ENCODE measurements around the gene FTH1. TPM values are rescaled to one million over a fixed set of nuclear protein-coding genes. Genes with fewer than 3 reads are reported as not detected.
A peak's percentile ranks its signal among the peaks of the same experiment; 100 is the strongest.
"Not testable (repeated sequence)": the region's sequence is repeated elsewhere in the genome, so short reads cannot be mapped to it uniquely, and the experiment has no call there.

The FTH1 gene
- total RNA-seq, 2 experiments from 2014 or later, result 915 to 922 TPM

DNA sequence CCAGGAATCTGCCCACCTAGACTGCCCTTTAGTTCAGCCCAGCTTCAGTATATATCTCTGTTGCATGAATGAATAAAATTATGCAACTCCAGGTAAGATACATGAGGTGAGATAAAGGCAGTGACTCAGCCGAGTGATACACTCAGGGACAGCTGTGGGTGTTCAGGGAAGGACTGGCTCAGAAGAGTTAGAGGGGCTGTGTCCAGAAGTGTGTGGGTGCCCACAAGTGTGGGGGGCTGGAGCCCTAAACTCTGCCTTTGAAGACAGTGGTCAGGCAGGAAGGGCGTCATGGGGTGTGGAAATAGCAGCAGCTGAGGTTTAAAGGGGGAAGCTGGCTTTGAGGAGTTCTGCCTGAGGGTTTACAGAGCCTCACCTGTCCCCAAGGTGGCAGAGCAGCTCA, 8.3 kb downstream of the FTH1 start:
- peaks cover 16% of the 10 kb centered on the region for H3K36me3 Mint-ChIP-seq
- intact Hi-C loops (cut with micrococcal nuclease), result no loop called here
- DNase-seq, result peak; percentile 7
- peaks cover 9% of the 10 kb centered on the region for H3K27me3 Mint-ChIP-seq
- H3K4me3 Mint-ChIP-seq, result no peak overlapping the region
- H3K27ac Mint-ChIP-seq, result no peak overlapping the region
- ChIA-PET CTCF (interaction anchor here (3.1 kb wide), 1 partner anchor 11 kb away, joined by 11 read pairs; no protein-coding TSS in a partner anchor), POLR2A (interaction anchor here (1.3 kb wide), 1 partner anchor 8 kb away, joined by 4 read pairs; no protein-coding TSS in a partner anchor)
- peaks cover 29% of the 10 kb centered on the region for H3K4me1 Mint-ChIP-seq (ENCODE audit: low read depth)
- H3K9me3 Mint-ChIP-seq, result no peaks in the 10 kb centered on the region

DNA sequence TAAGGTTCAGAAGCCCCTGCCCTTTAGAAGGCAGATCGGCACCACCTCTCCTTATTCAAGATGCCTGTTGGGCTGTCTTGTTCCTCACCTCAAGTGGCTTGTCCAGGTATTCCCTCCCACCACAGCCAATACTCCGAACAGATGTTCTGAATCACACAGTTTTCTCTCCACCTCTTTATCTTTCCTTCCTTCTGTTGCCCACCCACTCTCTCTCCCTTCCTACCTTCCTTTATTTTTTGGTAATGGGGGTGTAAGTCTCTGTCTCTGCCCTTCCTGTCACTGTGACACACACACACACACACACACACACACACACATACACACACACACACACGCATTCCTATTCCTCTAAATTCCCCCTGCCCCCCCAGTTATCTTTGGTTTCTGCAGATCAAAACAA, 8.8 kb downstream of the FTH1 start:
- intact Hi-C loops (cut with micrococcal nuclease), result no loop called here
- POLR2A ChIA-PET, result no interaction called here

DNA sequence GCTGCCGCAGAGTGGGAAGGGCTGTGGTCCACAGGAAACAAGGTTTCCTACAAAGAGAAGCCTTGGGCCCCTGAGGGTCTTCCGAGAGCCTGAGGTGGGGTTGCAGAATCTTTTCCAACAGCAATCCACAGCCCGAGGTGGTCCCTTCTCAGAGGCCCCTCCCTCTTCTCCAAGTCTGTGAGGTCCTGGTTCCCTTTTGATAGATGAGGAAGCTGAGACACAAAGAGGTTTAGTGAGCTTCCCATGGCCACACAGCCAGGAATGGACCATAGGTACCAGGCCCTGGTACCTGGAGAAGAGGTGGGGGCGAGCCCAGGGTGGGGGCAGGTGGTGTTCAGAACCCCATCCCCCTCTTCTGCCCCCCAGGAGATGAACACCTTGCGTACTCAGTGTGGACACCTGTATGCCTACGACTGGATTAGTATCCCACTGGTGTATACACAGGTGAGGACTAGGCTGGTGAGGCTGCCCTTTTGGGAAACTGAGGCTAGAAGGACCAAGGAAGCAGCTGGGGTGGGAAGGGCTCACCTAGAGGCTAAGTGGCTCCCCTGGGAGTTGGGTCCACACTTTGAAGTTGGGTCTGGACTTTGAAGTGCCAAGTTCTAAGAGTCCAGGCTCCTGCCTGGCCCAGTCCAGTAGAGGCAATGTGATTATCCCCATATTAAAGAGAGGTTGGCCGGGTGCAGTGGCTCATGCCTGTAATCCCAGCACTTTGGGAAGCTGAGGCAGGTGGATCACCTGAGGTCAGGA, 10.2 kb downstream of the FTH1 start:
- H3K4me1 Mint-ChIP-seq (ENCODE audit: low read depth), result peaks cover 13% of the 10 kb centered on the region
- no peak overlapping the region for H3K27ac Mint-ChIP-seq
- no peaks in the 10 kb centered on the region for H3K36me3 Mint-ChIP-seq
- ChIA-PET POLR2A (interaction anchor here (0.6 kb wide), 1 partner anchor 10 kb away, joined by 3 read pairs; no protein-coding TSS in a partner anchor), CTCF (interaction anchor here (1.2 kb wide), 1 partner anchor 125 kb away, joined by 7 read pairs; no protein-coding TSS in a partner anchor)
- no peak overlapping the region for H3K4me3 Mint-ChIP-seq
- peak; percentile 4 for DNase-seq
- intact Hi-C loops (cut with micrococcal nuclease), result no loop called here
- peaks cover 9% of the 10 kb centered on the region for H3K27me3 Mint-ChIP-seq
- no peaks in the 10 kb centered on the region for H3K9me3 Mint-ChIP-seq

More for the DNA sequence above, 8.8 kb downstream of the FTH1 start:
- DNase-seq, result peak; percentile 3
- Mint-ChIP-seq H3K4me3 (no peak overlapping the region), H3K27ac (peak overlapping the region; percentile 36), H3K4me1 (ENCODE audit: low read depth) (peaks cover 24% of the 10 kb centered on the region), H3K9me3 (no peaks in the 10 kb centered on the region), H3K27me3 (peaks cover 9% of the 10 kb centered on the region), H3K36me3 (peaks cover 10% of the 10 kb centered on the region)
- CTCF ChIA-PET, result interaction anchor here (1.2 to 3.1 kb wide), 2 partner anchors 11 to 123 kb away, joined by 7 to 11 read pairs; no protein-coding TSS in a partner anchor

DNA sequence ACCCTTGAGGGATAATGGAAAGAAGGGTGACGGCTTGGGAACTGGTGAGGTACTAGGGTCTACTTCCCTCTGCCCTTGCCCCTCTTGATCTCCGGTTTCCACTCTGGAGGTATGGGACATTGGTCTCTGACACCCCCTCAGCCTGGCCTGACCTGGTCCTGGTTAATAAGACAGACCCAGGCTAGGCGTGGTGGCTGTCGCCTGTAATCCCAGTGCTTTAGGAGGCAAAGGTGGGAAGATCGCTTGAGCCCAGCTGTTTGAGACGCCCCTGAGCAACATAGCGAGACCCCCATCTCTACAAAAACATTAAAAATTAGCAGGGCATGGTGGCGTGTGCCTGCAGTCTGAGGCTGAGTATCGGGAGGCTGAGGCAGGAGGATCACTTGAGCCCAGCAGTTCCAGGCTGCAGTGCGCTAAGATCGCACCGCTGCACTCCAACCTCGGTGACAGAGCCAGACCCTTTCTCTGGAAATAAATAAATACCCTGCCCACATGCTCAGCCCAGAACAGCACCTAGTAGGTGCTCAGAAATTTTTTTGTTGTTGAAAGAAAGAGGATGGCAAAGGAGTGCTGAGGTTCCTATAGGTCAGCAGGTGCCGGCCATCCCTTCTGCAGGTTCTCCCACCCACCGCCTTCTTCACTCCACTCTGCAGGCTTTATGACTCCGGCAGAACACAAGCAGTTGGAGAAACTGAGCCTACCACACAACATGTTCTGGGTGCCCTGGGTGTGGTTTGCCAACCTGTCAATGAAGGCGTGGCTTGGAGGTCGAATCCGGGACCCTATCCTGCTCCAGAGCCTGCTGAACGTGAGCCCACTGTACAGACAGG, 11.0 kb downstream of the FTH1 start:
- CTCF ChIA-PET, result no interaction called here
- Mint-ChIP-seq H3K4me1 (ENCODE audit: low read depth) (peaks cover 13% of the 10 kb centered on the region), H3K9me3 (no peaks in the 10 kb centered on the region), H3K36me3 (no peaks in the 10 kb centered on the region), H3K27ac (no peak overlapping the region), H3K4me3 (no peak overlapping the region), H3K27me3 (peaks cover 9% of the 10 kb centered on the region)
- POLR2A ChIA-PET, result interaction anchor here (0.6 kb wide), 1 partner anchor 10 kb away, joined by 3 read pairs; no protein-coding TSS in a partner anchor
- intact Hi-C loops (cut with micrococcal nuclease), result no loop called here
- DNase-seq, result no peak

DNA sequence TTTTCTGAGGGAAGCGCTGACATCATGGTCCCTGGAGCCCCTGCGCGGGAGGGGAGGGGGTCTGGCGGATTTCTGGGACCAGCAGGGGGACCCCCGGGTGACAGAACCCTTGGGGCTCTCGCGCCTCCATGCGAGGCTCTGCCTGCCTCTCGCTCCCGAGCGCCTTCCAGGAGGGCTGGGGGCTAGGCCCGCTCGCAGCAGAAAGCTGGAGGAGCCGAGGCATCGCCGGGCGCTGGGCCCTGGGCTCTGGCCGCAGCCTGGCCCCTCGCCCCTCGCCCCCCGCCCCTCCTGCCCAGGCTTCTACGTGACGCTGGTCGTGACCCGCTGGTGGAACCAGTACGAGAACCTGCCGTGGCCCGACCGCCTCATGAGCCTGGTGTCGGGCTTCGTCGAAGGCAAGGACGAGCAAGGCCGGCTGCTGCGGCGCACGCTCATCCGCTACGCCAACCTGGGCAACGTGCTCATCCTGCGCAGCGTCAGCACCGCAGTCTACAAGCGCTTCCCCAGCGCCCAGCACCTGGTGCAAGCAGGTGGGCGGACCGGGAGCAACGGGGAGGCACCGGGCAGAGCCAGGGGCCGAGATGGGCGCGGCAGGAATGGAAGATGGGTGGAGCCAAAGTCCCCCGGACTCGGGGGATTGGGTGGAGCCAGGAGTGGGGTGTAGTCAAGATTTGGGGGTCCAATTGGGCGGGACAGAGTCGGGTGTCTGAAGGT, 11.9 kb downstream of the FTH1 start:
- Mint-ChIP-seq H3K36me3 (no peaks in the 10 kb centered on the region), H3K27me3 (peaks cover 9% of the 10 kb centered on the region), H3K9me3 (no peaks in the 10 kb centered on the region), H3K4me1 (ENCODE audit: low read depth) (peaks cover 13% of the 10 kb centered on the region), H3K27ac (no peak overlapping the region), H3K4me3 (no peak overlapping the region)
- POLR2A ChIA-PET, result no interaction called here
- CTCF ChIA-PET, result interaction anchor here (1.1 kb wide), 2 partner anchors 9 to 126 kb away, joined by 5 to 12 read pairs; no protein-coding TSS in a partner anchor
- DNase-seq, result peak; percentile 48
- intact Hi-C loops (cut with micrococcal nuclease), result no loop called here

DNA sequence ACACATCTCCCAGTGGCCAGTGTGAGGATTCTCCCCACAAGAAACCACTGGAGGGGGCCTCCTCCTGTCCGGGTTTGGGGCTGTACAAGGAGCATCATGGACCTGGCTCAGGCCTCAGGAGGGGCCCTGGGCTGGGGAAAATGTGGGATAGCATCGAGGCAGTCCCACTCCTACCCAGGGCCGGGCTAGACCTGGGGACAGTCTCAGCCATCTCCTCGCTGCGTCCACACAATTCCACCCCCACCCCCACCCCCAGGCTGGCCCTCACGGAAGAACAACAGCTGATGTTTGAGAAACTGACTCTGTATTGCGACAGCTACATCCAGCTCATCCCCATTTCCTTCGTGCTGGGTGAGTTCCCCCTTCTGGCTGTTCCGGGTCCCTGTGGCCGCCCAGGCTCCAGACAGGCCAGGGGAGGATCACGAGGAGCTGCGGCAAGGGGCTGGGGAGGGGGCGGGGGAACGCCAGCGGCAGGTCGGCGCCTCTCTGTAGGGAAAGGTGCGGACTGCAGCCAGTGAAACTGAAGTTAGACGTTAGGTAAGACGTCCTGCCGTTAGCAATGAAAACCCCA, 12.5 kb downstream of the FTH1 start:
- CTCF ChIA-PET, result interaction anchor here (1.1 kb wide), 2 partner anchors 8 to 127 kb away, joined by 5 to 12 read pairs; no protein-coding TSS in a partner anchor
- DNase-seq, result no peak
- no peaks in the 10 kb centered on the region for H3K36me3 Mint-ChIP-seq
- POLR2A ChIA-PET, result no interaction called here
- no peak overlapping the region for H3K4me3 Mint-ChIP-seq
- peaks cover 9% of the 10 kb centered on the region for H3K27me3 Mint-ChIP-seq
- no peaks in the 10 kb centered on the region for H3K9me3 Mint-ChIP-seq
- peaks cover 13% of the 10 kb centered on the region for H3K4me1 Mint-ChIP-seq (ENCODE audit: low read depth)
- intact Hi-C loops (cut with micrococcal nuclease), result no loop called here
- no peak overlapping the region for H3K27ac Mint-ChIP-seq

DNA sequence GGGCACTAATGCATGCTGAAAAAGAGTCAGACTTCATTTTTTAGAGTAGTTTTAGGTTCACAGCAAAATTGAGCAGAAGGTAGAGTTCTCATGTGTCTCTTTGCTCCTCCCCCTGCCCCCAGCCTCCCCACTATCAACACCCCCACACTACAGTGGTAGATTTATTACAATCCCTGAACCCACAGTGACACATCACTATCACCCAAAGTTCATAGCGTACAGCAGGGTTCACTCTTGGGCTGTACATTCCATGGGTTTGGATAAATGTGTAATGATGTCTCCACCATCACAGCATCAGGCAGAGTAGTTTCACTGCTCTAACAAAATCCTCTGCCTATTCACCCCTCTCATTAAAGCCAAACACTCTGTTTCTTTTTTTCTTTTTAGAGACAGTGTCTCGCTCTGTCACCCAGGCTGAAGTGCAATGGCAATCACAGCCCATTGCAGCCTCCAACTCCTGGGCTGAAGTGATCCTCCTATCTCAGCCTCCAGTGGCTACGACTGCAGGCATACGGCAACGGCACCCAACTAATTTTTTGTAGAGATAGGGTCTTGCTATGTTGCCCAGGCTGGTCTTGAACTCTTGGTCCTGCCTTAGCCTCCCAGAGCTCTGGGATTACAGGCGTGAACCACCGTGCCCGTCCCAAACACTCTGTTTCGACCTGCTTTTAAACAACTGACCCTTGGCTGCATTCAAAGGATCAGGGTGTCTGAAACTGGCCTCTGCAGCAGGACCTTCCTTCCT, 13.2 kb downstream of the FTH1 start:
- Mint-ChIP-seq H3K27ac (no peak overlapping the region), H3K36me3 (no peaks in the 10 kb centered on the region), H3K4me1 (ENCODE audit: low read depth) (peaks cover 13% of the 10 kb centered on the region), H3K9me3 (no peaks in the 10 kb centered on the region), H3K27me3 (peaks cover 10% of the 10 kb centered on the region), H3K4me3 (no peak overlapping the region)
- POLR2A ChIA-PET, result no interaction called here
- CTCF ChIA-PET, result interaction anchor here (1.1 kb wide), 2 partner anchors 8 to 128 kb away, joined by 5 to 12 read pairs; no protein-coding TSS in a partner anchor
- intact Hi-C loops (cut with micrococcal nuclease), result no loop called here
- no peak for DNase-seq

DNA sequence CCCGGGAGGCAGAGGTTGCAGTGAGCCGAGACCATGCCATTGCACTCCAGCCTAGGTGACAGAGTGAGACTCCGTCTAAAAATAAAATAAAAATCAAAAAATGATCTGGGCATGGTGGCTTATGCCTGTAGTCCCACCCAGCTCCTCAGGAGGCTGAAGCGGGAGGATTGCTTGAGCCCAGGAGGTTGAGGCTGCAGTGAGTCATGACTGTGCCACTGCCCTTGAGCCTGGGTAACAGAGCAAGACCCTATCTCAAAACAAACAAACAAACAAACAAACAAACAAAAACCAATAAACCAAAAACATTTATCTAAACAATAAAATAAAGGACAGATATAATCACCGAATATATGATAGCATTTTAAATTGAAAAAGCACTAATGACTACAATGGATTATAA, 13.8 kb downstream of the FTH1 start:
- H3K36me3 Mint-ChIP-seq; intact Hi-C loops (cut with micrococcal nuclease); H3K9me3 Mint-ChIP-seq; H3K4me3 Mint-ChIP-seq; POLR2A ChIA-PET; H3K27ac Mint-ChIP-seq; DNase-seq; H3K4me1 Mint-ChIP-seq (ENCODE audit: low read depth): not testable (repeated sequence)
- CTCF ChIA-PET, result interaction anchor here (1.0 kb wide), 1 partner anchor 156 kb away, joined by 3 read pairs; no protein-coding TSS in a partner anchor
- peaks cover 10% of the 10 kb centered on the region for H3K27me3 Mint-ChIP-seq

DNA sequence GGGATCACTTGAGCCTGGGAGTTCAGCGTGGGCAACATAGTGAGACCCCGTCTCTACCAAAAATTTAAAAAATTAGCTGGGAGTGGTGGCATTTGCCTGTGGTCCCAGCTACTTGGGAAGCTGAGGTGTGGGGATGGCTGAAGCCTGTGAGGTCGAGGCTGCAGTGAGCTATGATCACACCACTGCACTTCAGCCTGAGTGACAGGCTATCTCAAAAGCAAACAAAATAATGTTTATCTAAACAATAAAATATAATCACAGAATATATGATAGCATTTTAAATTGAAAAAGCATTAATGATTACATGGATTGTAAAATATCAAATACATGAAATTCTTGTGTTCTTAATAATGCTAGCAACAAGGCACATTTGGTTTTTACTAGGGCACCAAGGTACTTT, 14.6 kb downstream of the FTH1 start:
- Mint-ChIP-seq H3K27me3 (peaks cover 10% of the 10 kb centered on the region), H3K27ac (no peak overlapping the region), H3K36me3 (no peaks in the 10 kb centered on the region), H3K4me1 (ENCODE audit: low read depth) (peaks cover 7% of the 10 kb centered on the region), H3K4me3 (no peak overlapping the region), H3K9me3 (no peaks in the 10 kb centered on the region)
- POLR2A ChIA-PET, result no interaction called here
- intact Hi-C loops (cut with micrococcal nuclease), result no loop called here
- CTCF ChIA-PET, result interaction anchor here (0.7 to 1.1 kb wide), 4 partner anchors 82 to 616 kb away, joined by 3 to 6 read pairs (median 3); no protein-coding TSS in a partner anchor
- no peak for DNase-seq

DNA sequence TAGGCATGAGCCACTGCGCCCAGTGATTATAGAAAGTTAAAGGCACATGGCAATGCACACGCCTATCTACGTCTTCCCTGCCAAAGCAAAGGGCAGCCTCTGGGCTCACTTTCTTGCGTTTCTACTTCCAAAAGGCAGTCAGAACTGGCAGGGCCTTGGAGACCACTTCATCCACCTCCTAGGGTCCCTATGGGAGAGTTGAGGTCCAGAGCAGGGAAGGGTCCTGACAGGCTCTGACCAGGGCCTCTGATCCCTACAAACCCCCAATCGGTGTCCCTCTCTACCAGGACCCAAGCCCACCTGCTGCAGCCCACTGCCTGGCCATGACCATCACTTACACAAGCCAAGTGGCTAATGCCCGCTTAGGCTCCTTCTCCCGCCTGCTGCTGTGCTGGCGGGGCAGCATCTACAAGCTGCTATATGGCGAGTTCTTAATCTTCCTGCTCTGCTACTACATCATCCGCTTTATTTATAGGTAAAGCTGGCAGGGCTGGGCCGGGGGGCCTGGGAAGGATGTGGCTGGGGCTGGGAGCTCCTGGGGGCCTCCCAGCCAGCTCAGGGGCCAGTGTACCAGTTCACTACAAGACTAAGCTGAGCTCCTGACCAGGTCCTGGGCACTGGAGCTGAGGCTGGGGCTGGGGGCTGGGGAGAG, 15.8 kb downstream of the FTH1 start:
- intact Hi-C loops (cut with micrococcal nuclease), result no loop called here
- Mint-ChIP-seq H3K27me3 (peaks cover 10% of the 10 kb centered on the region), H3K27ac (no peak overlapping the region), H3K4me3 (no peak overlapping the region), H3K36me3 (no peaks in the 10 kb centered on the region), H3K4me1 (ENCODE audit: low read depth) (peaks cover 7% of the 10 kb centered on the region), H3K9me3 (no peaks in the 10 kb centered on the region)
- no peak for DNase-seq
- ChIA-PET CTCF (interaction anchor here (0.6 to 8.7 kb wide), 6 partner anchors 52 to 156 kb away, joined by 3 to 237 read pairs (median 7); no protein-coding TSS in a partner anchor), POLR2A (interaction anchor here (1.2 kb wide), 1 partner anchor 8 kb away, joined by 4 read pairs; no protein-coding TSS in a partner anchor)

All from activated CD4-positive, alpha-beta memory T cell treated with anti-CD3 and anti-CD28 coated beads for 36 hours (primary cell).